Fibroblast of villous mesenchyme (primary cell): ENCODE data around the gene IFNK. TPM values are rescaled to one million over a fixed set of nuclear protein-coding genes. Genes with fewer than 3 reads are reported as not detected.

Experiments used
- DNase-seq: peaks from one replicate; pipeline ENCODE4 v3.0.0-alpha.2; 2010; ENCODE audit warnings: low read depth
- H3K4me3 ChIP-seq: 2 replicates; pipeline ENCODE4 v1.5.1; 2011; ENCODE audit warnings: low read depth, mild to moderate bottlenecking, low read length
- total RNA-seq: library from RNA; depleted of rRNA; stranded (reverse); fragments of >200 nt; gene quantifications from 2 replicates; pipeline ENCODE4 v1.2.3, GENCODE V29; 2012
- TF ChIP-seq, protein P1 (sequence below): IDR thresholded peaks from 2 replicates; pipeline ENCODE4 v1.5.1; 2012; ENCODE audit warnings: low read depth, mild to moderate bottlenecking, low read length; ENCODE audit not compliant: insufficient read depth

IFNK gene
- total RNA-seq, 1 donor = not detected

DNA sequence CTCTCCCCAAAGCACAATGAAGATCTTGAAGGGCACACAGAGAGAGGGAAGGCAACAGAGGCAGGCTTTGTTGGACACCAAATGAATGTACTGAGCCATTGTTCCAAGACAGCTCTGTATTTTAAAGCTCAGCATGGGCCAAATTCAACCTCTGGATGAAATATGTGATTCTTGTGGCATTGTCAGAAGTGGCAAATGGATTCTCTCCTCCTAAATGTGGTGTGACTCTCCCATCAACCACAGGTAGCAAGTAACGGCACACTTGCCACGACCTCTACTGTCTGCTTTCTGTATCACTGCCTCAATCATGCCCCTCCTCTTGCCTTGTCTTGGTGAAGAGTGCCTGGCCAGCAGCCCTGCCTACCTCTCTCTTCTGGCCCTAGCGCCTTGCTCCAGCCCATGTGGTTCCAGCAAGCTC lies 11.6 kb downstream of the IFNK start:
- H3K4me3 ChIP-seq = no peak overlapping the region
- TF ChIP-seq, protein P1, sequence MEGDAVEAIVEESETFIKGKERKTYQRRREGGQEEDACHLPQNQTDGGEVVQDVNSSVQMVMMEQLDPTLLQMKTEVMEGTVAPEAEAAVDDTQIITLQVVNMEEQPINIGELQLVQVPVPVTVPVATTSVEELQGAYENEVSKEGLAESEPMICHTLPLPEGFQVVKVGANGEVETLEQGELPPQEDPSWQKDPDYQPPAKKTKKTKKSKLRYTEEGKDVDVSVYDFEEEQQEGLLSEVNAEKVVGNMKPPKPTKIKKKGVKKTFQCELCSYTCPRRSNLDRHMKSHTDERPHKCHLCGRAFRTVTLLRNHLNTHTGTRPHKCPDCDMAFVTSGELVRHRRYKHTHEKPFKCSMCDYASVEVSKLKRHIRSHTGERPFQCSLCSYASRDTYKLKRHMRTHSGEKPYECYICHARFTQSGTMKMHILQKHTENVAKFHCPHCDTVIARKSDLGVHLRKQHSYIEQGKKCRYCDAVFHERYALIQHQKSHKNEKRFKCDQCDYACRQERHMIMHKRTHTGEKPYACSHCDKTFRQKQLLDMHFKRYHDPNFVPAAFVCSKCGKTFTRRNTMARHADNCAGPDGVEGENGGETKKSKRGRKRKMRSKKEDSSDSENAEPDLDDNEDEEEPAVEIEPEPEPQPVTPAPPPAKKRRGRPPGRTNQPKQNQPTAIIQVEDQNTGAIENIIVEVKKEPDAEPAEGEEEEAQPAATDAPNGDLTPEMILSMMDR = peak; percentile 20
- DNase-seq = no peak

GRCh38 chr9:27536168-27536567 lies 12.1 kb downstream of the IFNK start:
- DNase-seq = no peak

DNA sequence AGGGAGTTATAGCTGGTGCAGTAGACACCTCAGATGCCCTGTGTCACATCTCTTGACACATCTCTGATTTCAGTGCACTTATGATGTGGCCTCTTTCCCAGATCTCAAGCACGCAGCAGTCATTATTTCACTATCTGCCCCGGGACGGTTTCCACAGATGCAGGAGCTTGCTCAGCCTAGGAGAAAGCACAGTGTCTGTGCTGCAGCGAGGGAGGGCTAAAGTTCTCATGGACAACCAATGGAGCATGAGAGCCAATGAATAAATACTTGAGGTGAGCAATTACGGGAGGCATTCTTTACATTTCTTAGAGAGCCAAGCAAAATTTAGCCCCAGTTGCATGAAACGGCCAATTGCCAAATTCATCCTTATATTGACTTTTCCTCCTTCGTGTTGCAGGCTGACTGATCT lies 12.9 kb downstream of the IFNK start:
- H3K4me3 ChIP-seq = no peak overlapping the region
- TF ChIP-seq, protein P1 = no peak
- no peak for DNase-seq

More at GRCh38 chr9:27536168-27536567, 12.1 kb downstream of the IFNK start:
- TF ChIP-seq, protein P1 = no peak
- no peak overlapping the region for H3K4me3 ChIP-seq

- TF ChIP-seq, protein P1 = no peak
- no peak for DNase-seq
- H3K4me3 ChIP-seq = no peak overlapping the region
Observed at GRCh38 chr9:27537756-27538155, 13.7 kb downstream of the IFNK start.

- DNase-seq = no peak
- TF ChIP-seq, protein P1 = no peak
- no peak overlapping the region for H3K4me3 ChIP-seq
Observed at GRCh38 chr9:27538647-27539046, 14.6 kb downstream of the IFNK start.

GRCh38 chr9:27539479-27540441 lies 15.7 kb downstream of the IFNK start:
- TF ChIP-seq, protein P1 = no peak
- peak; percentile 93 for DNase-seq
- no peak overlapping the region for H3K4me3 ChIP-seq
